Measurements from ENCODE around the gene HOTAIR. TPM values are rescaled to one million over a fixed set of nuclear protein-coding genes. Genes with fewer than 3 reads are reported as not detected.
A peak's percentile ranks its signal among the peaks of the same experiment; 100 is the strongest.

The HOTAIR gene
- polyA plus RNA-seq, 3 donors = not detected

- Histone ChIP-seq H3K4me3 (replicated peaks in 1 of 3; ENCODE audit: low read depth in 2 of 3, low read length in 3 of 3) (peak overlapping the region in 1 of 3 experiments; percentile 63), H3K36me3 (replicated peaks in 1 of 2; ENCODE audit: control insufficient read depth in 1 of 2, insufficient read depth in 2 of 2, low read length in 2 of 2) (no peaks in the 10 kb centered on the region), H3K4me1 (ENCODE audit: control insufficient read depth in 1 of 2, insufficient read depth in 2 of 2, low read length in 2 of 2) (peaks cover 30 to 36% of the 10 kb centered on the region in 2 donors), H4K20me1 (ENCODE audit: insufficient read depth, low read length) (no peaks in the 10 kb centered on the region), H3K27me3 (ENCODE audit: control insufficient read depth in 2 of 2, insufficient read depth in 2 of 2, low read length in 2 of 2) (peaks cover 90 to 100% of the 10 kb centered on the region in 2 donors), H3K9me3 (replicated peaks in 1 of 2; ENCODE audit: control insufficient read depth in 1 of 2, insufficient read depth in 1 of 2, low read length in 2 of 2) (peaks cover 53 to 90% of the 10 kb centered on the region in 2 donors), H3K4me2 (replicated peaks; ENCODE audit: extremely low read depth, low read length, poor library complexity, severe bottlenecking) (peak overlapping the region; percentile 69), H3K9ac (ENCODE audit: insufficient read depth, low read length, poor library complexity, severe bottlenecking) (no peak overlapping the region), H3K27ac (ENCODE audit: low read depth in 1 of 2, low read length in 2 of 2) (no peak overlapping the region), H2AFZ (ENCODE audit: insufficient read depth, low read depth, low read length, poor library complexity, severe bottlenecking) (peak overlapping the region; percentile 26), H3K79me2 (ENCODE audit: insufficient read depth, low read length) (no peaks in the 10 kb centered on the region)
- 0% methylated on average over 2 of the region's 17 CpGs for WGBS (ENCODE audit: insufficient coverage)
- TF ChIP-seq CTCF (IDR thresholded peaks at IDR 0.05) = no peak
- intact Hi-C loops (cut with micrococcal nuclease) = loop anchor here in 1 of 2 donors (10.0 kb wide), 1 partner anchor 289 kb away; no protein-coding TSS in a partner anchor
- peaks cover 12 to 28% of the 10 kb centered on the region in 2 donors for H3K36me3 Mint-ChIP-seq
- peaks cover 98 to 100% (median 100%) of the 10 kb centered on the region in 3 donors for H3K27me3 Mint-ChIP-seq (ENCODE audit: low read depth in 3 of 3)
- H3K4me1 Mint-ChIP-seq = peaks cover 29% of the 10 kb centered on the region
- peaks cover 17 to 79% (median 64%) of the 10 kb centered on the region in 7 donors for H3K9me3 Mint-ChIP-seq
- peak overlapping the region; percentile 62 to 89 for H3K4me3 Mint-ChIP-seq
- peak in 1 of 3 donors; percentile 13 for DNase-seq
- H3K27ac Mint-ChIP-seq = no peak overlapping the region
Observed at GRCh38 chr12:53983568-53983949, 8.8 kb upstream of the HOTAIR start.

GRCh38 chr12:53982648-53983567 lies 8.2 kb upstream of the HOTAIR start:
- Mint-ChIP-seq H3K27me3 (ENCODE audit: low read depth in 3 of 3) (peaks cover 98 to 100% (median 100%) of the 10 kb centered on the region in 3 donors), H3K27ac (no peak overlapping the region), H3K36me3 (peaks cover 12 to 25% of the 10 kb centered on the region in 2 donors), H3K4me3 (peak overlapping the region in 1 of 2 donors; percentile 89), H3K9me3 (peaks cover 17 to 79% (median 66%) of the 10 kb centered on the region in 7 donors), H3K4me1 (peaks cover 32% of the 10 kb centered on the region)
- H3K9me3 ChIP-seq (replicated peaks in 1 of 2; ENCODE audit: control insufficient read depth in 1 of 2, insufficient read depth in 1 of 2, low read length in 2 of 2) = peaks cover 53 to 88% of the 10 kb centered on the region in 2 donors
- H3K27me3 ChIP-seq (ENCODE audit: control insufficient read depth in 2 of 2, insufficient read depth in 2 of 2, low read length in 2 of 2) = peaks cover 89 to 100% of the 10 kb centered on the region in 2 donors
- DNase-seq = no peak
- no peak overlapping the region for H2AFZ ChIP-seq (ENCODE audit: insufficient read depth, low read depth, low read length, poor library complexity, severe bottlenecking)
- peak overlapping the region; percentile 69 for H3K4me2 ChIP-seq (replicated peaks; ENCODE audit: extremely low read depth, low read length, poor library complexity, severe bottlenecking)
- no peaks in the 10 kb centered on the region for H3K36me3 ChIP-seq (replicated peaks in 1 of 2; ENCODE audit: control insufficient read depth in 1 of 2, insufficient read depth in 2 of 2, low read length in 2 of 2)
- intact Hi-C loops (cut with micrococcal nuclease) = loop anchor here in 1 of 2 donors (10.0 kb wide), 1 partner anchor 288 kb away; no protein-coding TSS in a partner anchor
- no peak overlapping the region for H3K9ac ChIP-seq (ENCODE audit: insufficient read depth, low read length, poor library complexity, severe bottlenecking)
- no peaks in the 10 kb centered on the region for H4K20me1 ChIP-seq (ENCODE audit: insufficient read depth, low read length)
- 10% methylated on average over 11 of the region's 26 CpGs for WGBS (ENCODE audit: insufficient coverage)
- TF ChIP-seq CTCF (IDR thresholded peaks at IDR 0.05) = no peak
- peak overlapping the region in 1 of 3 experiments; percentile 63 for H3K4me3 ChIP-seq (replicated peaks in 1 of 3; ENCODE audit: low read depth in 2 of 3, low read length in 3 of 3)
- no peak overlapping the region for H3K27ac ChIP-seq (ENCODE audit: low read depth in 1 of 2, low read length in 2 of 2)
- no peaks in the 10 kb centered on the region for H3K79me2 ChIP-seq (ENCODE audit: insufficient read depth, low read length)
- peaks cover 30 to 36% of the 10 kb centered on the region in 2 donors for H3K4me1 ChIP-seq (ENCODE audit: control insufficient read depth in 1 of 2, insufficient read depth in 2 of 2, low read length in 2 of 2)
